Endothelial cell of umbilical vein (primary cell): ENCODE measurements around the gene ARHGEF28. TPM values are rescaled to one million over a fixed set of nuclear protein-coding genes. Genes with fewer than 3 reads are reported as not detected.

ENCODE experiments used
- BruUV-seq: library from RNA; stranded (reverse); fragments of 400-500 nt; replicated peaks from 2 replicates; lab custom pipeline; 2021; lab: Mats Ljungman, UMichigan
- CTCF ChIA-PET: fragments of 300-600, 350-600 bp; sonication (Branson Sonifier 250); formaldehyde crosslinking; loops from one replicate; lab custom pipeline; 2021; ENCODE audit warnings: antibody characterized with exemption, inconsistent platforms; lab: Charles Lee
- POLR2A ChIA-PET: fragments of 300-600, 350-600 bp; sonication (Branson Sonifier 250); formaldehyde crosslinking; loops from one replicate; lab custom pipeline; 2021; ENCODE audit warnings: antibody characterized with exemption, inconsistent platforms; lab: Charles Lee
- DNase-seq: peaks from one replicate; pipeline ENCODE4 v3.0.0-alpha.2; 2011; ENCODE audit warnings: low read depth, low spot score
- FAIRE-seq: peaks from 2 replicates; lab custom pipeline; 2011; peaks lifted over from hg19 to GRCh38; lab: Jason Lieb, UNC
- H2AFZ ChIP-seq: 2 replicates; pipeline ENCODE4 v1.6.0; 2012; ENCODE audit warnings: low read depth, low read length, control low read depth, inconsistent platforms
- H3K27ac ChIP-seq: 2 replicates; pipeline ENCODE4 v1.5.1; 2011; ENCODE audit warnings: low read depth, mild to moderate bottlenecking, control low read depth, low read length, moderate library complexity; ENCODE audit not compliant: insufficient read depth
- H3K27me3 ChIP-seq, 2 experiments: 2 replicates each; pipeline versions ENCODE4 v1.6.0 to v1.6.1; 2011; ENCODE audit warnings: low read length in 2 of 2, mixed read lengths in 1 of 2; ENCODE audit not compliant: control insufficient read depth in 2 of 2, insufficient read depth in 2 of 2
- H3K36me3 ChIP-seq, 2 experiments: 2 replicates in 1 of 2; 3 replicates in 1 of 2; pipeline ENCODE4 v1.5.1; 2011; ENCODE audit warnings: low read length in 2 of 2, mild to moderate bottlenecking in 1 of 2, moderate library complexity in 1 of 2; ENCODE audit not compliant: control insufficient read depth in 2 of 2, insufficient read depth in 2 of 2; ENCODE audit errors: extremely low read depth in 1 of 2
- H3K4me1 ChIP-seq: 3 replicates; pipeline ENCODE4 v1.5.1; 2011; ENCODE audit warnings: mild to moderate bottlenecking, low read length; ENCODE audit not compliant: control insufficient read depth, insufficient read depth; ENCODE audit errors: extremely low read depth
- H3K4me2 ChIP-seq: 2 replicates; pipeline ENCODE4 v1.6.1; 2011; ENCODE audit warnings: low read length, control low read depth, mixed read lengths; ENCODE audit not compliant: insufficient read depth
- H3K4me3 ChIP-seq, 3 experiments: fragments of 200-600 bp in 1 of 3; sonication (generic), shearing (Covaris generic) in 1 of 3; replicated peaks in 1 of 3; 2 replicates each; pipeline ENCODE4 v1.5.1; 2011 to 2016; ENCODE audit warnings: control low read depth in 3 of 3, low read length in 3 of 3, mild to moderate bottlenecking in 2 of 3, inconsistent platforms in 1 of 3, low read depth in 1 of 3, moderate library complexity in 1 of 3; ENCODE audit not compliant: insufficient read depth in 1 of 3
- H3K79me2 ChIP-seq: 2 replicates; pipeline ENCODE4 v1.6.0; 2012; ENCODE audit warnings: low read length, inconsistent platforms; ENCODE audit not compliant: control insufficient read depth, insufficient read depth
- H3K9ac ChIP-seq: replicated peaks from 2 replicates; pipeline ENCODE3; 2011; ENCODE audit warnings: low read length, control low read depth; ENCODE audit not compliant: insufficient read depth; ENCODE audit errors: extremely low read depth
- H3K9me1 ChIP-seq: replicated peaks from 3 replicates; pipeline ENCODE4 v1.6.0; 2011; ENCODE audit warnings: mild to moderate bottlenecking, low read length; ENCODE audit not compliant: control insufficient read depth, insufficient read depth; ENCODE audit errors: extremely low read depth
- H3K9me3 ChIP-seq: replicated peaks from 2 replicates; pipeline ENCODE4 v1.5.1; 2012; ENCODE audit warnings: low read length, inconsistent platforms; ENCODE audit not compliant: control insufficient read depth, insufficient read depth
- H4K20me1 ChIP-seq: replicated peaks from 2 replicates; pipeline ENCODE3; 2011; ENCODE audit warnings: mild to moderate bottlenecking, low read length; ENCODE audit not compliant: control insufficient read depth, insufficient read depth; ENCODE audit errors: extremely low read depth
- EZH2 ChIP-seq: IDR thresholded peaks from 2 replicates; pipeline ENCODE4 v1.6.1; 2012; ENCODE audit warnings: borderline replicate concordance, low read depth, mild to moderate bottlenecking, moderate library complexity, low read length, inconsistent platforms; ENCODE audit not compliant: severe bottlenecking
- FOS ChIP-seq: IDR thresholded peaks from 2 replicates; pipeline ENCODE4 v1.6.1; 2011; ENCODE audit warnings: mild to moderate bottlenecking, low read length, moderate library complexity, borderline replicate concordance; ENCODE audit not compliant: insufficient read depth
- GATA2 ChIP-seq: IDR thresholded peaks from 2 replicates; pipeline ENCODE4 v1.7.0; 2011; ENCODE audit warnings: low read depth, mild to moderate bottlenecking, moderate library complexity, mixed read lengths, low read length; ENCODE audit not compliant: insufficient read length, insufficient read depth
- JUN ChIP-seq: IDR thresholded peaks from 2 replicates; pipeline ENCODE4 v1.6.1; 2011; ENCODE audit warnings: borderline replicate concordance, low read depth; ENCODE audit not compliant: insufficient read length, insufficient read depth
- MYC ChIP-seq: IDR thresholded peaks from one replicate; pipeline ENCODE4 v1.6.1; 2011; ENCODE audit warnings: mild to moderate bottlenecking, low read depth, low read length
- POLR2A ChIP-seq: IDR thresholded peaks from 2 replicates; pipeline ENCODE4 v1.6.1; 2012; ENCODE audit warnings: low read depth, mild to moderate bottlenecking, control low read depth, low read length
- POLR2AphosphoS5 ChIP-seq: IDR thresholded peaks from 2 replicates; pipeline ENCODE4 v1.6.1; 2012; ENCODE audit warnings: low read depth, mild to moderate bottlenecking, control low read depth, low read length, moderate library complexity; ENCODE audit not compliant: insufficient read depth
- dilution Hi-C: fragments of 300-500 bp; cut with MboI; formaldehyde crosslinking; loops from one replicate; pipeline ENCODE4 v1.15.0; 2019; ENCODE audit warnings: low sequenced_read_pairs; ENCODE audit not compliant: extremely low pct_ligation_motif_present
- intact Hi-C: fragments of 100-400 bp; cut with micrococcal nuclease; formaldehyde crosslinking; loops from one replicate; pipeline ENCODE4 v1.10.0; 2022
- polyA plus RNA-seq, 4 experiments: library from polyadenylated mRNA; depleted of rRNA in 3 of 4; stranded (reverse) in 3 of 4; unstranded in 1 of 4; fragments of >200 nt; gene quantifications; 2 replicates each; pipeline versions ENCODE4 v1.2.1 to v1.2.3, GENCODE V29; 2011 to 2012; ENCODE audit warnings: missing spikeins in 1 of 4
- total RNA-seq: library from RNA; stranded (reverse); gene quantifications from 2 replicates; pipeline ENCODE4 v1.2.3, GENCODE V29; 2021
- TF ChIP-seq, protein P1 (sequence below), 2 donors: IDR thresholded peaks; 1 replicate in 1 of 2; 2 replicates in 1 of 2; pipeline ENCODE4 v1.5.1; 2011; ENCODE audit warnings: low read length in 2 of 2, mild to moderate bottlenecking in 2 of 2, moderate library complexity in 2 of 2, control low read depth in 1 of 2, inconsistent platforms in 1 of 2, low read depth in 1 of 2; ENCODE audit not compliant: insufficient read depth in 1 of 2; ENCODE audit errors: extremely low read depth in 1 of 2
- TF ChIP-seq, protein P2 (sequence below): IDR thresholded peaks from 2 replicates; pipeline ENCODE4 v1.6.1; 2011; ENCODE audit not compliant: insufficient read depth, insufficient read length

The ARHGEF28 gene
- total and polyA plus RNA-seq, 2 donors (not counting 3 experiments of a cell fraction or from before 2014, with no cell fraction given), result 29.5 to 108 TPM

DNA sequence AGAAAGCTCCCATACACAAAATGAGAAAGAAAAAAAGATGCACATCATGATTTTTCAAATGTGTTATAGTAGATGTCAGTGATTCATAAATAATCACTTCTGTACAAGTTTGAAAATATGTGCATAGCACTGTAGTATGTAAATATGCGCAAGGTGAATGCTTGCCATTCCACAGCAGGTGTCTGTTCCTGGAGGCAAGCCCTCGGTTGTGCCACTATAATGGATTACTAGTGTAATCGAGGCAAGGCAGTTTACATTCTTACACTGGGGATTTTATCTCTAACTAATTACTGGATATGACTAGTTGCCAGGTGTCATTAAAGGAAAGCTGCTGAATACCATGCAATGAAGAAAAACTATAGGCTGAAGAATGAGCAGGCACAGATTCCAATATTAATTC is 93.6 kb downstream of the ARHGEF28 start:
- Histone ChIP-seq H3K79me2 (peaks cover 82% of the 10 kb centered on the region), H4K20me1 (peaks cover 3% of the 10 kb centered on the region), H3K9ac (no peak overlapping the region), H3K4me3 (no peak overlapping the region), H3K27me3 (no peaks in the 10 kb centered on the region), H3K4me2 (no peak overlapping the region), H3K27ac (no peak overlapping the region), H3K4me1 (peaks cover 24% of the 10 kb centered on the region), H3K36me3 (peaks cover 9 to 10% of the 10 kb centered on the region in 2 experiments), H3K9me1 (no peaks in the 10 kb centered on the region), H3K9me3 (no peaks in the 10 kb centered on the region), H2AFZ (no peak overlapping the region)
- no TSS peak for BruUV-seq
- dilution Hi-C loops, result no loop called here
- intact Hi-C loops, result no loop called here
- ChIA-PET CTCF (interaction anchor here (1.2 kb wide), 3 partner anchors 13 to 129 kb away, joined by 3 to 6 read pairs (median 4); no protein-coding TSS in a partner anchor), POLR2A (interaction anchor here (0.7 kb wide), 1 partner anchor 71 kb away, joined by 6 read pairs; no protein-coding TSS in a partner anchor)
- TF ChIP-seq, protein P1, sequence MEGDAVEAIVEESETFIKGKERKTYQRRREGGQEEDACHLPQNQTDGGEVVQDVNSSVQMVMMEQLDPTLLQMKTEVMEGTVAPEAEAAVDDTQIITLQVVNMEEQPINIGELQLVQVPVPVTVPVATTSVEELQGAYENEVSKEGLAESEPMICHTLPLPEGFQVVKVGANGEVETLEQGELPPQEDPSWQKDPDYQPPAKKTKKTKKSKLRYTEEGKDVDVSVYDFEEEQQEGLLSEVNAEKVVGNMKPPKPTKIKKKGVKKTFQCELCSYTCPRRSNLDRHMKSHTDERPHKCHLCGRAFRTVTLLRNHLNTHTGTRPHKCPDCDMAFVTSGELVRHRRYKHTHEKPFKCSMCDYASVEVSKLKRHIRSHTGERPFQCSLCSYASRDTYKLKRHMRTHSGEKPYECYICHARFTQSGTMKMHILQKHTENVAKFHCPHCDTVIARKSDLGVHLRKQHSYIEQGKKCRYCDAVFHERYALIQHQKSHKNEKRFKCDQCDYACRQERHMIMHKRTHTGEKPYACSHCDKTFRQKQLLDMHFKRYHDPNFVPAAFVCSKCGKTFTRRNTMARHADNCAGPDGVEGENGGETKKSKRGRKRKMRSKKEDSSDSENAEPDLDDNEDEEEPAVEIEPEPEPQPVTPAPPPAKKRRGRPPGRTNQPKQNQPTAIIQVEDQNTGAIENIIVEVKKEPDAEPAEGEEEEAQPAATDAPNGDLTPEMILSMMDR (IDR thresholded peaks at IDR 0.05; ENCODE audit: extremely low read depth in 1 of 2, insufficient read depth in 1 of 2, low read depth in 1 of 2, low read length in 2 of 2), result no peak
- TF ChIP-seq POLR2AphosphoS5, result no peak
- no peak for TF ChIP-seq MYC
- no peak for FAIRE-seq
- DNase-seq, result no peak

DNA sequence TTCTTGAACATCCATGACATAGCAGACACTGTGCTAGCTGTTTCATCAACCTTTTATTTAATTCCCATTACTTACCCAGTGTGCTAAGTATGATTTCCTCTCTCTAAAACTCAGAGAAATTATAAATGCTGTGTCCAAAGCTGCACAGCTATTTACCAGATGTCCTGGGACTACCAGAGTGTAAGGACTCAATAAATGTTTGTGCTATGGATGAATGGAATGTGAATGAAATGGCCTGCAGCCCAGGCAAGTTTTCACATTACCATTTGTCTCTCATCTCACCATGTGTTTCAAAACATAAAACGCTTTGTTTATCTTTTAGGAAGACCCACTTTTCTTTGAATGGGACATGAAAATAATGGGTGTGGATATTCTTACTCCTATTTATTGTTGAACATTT is 96.2 kb downstream of the ARHGEF28 start:
- Histone ChIP-seq H3K36me3 (peaks cover 8% of the 10 kb centered on the region in 2 experiments), H3K27ac (no peak overlapping the region), H3K4me3 (no peak overlapping the region), H4K20me1 (peaks cover 3% of the 10 kb centered on the region), H3K4me2 (no peak overlapping the region), H2AFZ (no peak overlapping the region), H3K4me1 (peaks cover 1% of the 10 kb centered on the region), H3K9me3 (no peaks in the 10 kb centered on the region), H3K27me3 (no peaks in the 10 kb centered on the region), H3K9me1 (no peaks in the 10 kb centered on the region), H3K79me2 (peaks cover 78% of the 10 kb centered on the region), H3K9ac (no peak overlapping the region)
- POLR2A ChIA-PET, result no interaction called here
- CTCF ChIA-PET, result interaction anchor here (1.0 to 1.7 kb wide), 5 partner anchors 9 to 131 kb away, joined by 3 to 6 read pairs (median 4); no protein-coding TSS in a partner anchor
- DNase-seq, result no peak
- dilution Hi-C loops, result no loop called here
- TF ChIP-seq, protein P2, sequence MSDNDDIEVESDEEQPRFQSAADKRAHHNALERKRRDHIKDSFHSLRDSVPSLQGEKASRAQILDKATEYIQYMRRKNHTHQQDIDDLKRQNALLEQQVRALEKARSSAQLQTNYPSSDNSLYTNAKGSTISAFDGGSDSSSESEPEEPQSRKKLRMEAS, result no peak
- TF ChIP-seq, protein P1 (IDR thresholded peaks at IDR 0.05; ENCODE audit: extremely low read depth in 1 of 2, insufficient read depth in 1 of 2, low read depth in 1 of 2, low read length in 2 of 2), result no peak
- TF ChIP-seq EZH2 (no peak), MYC (no peak), POLR2AphosphoS5 (no peak), GATA2 (no peak), POLR2A (no peak), JUN (no peak), FOS (no peak)
- no peak for FAIRE-seq
- BruUV-seq, result no TSS peak
- intact Hi-C loops, result no loop called here
